ENCODE measurements around the gene PKLR. TPM values are rescaled to one million over a fixed set of nuclear protein-coding genes. Genes with fewer than 3 reads are reported as not detected.

The PKLR gene
- total and polyA plus RNA-seq, 9 donors, result 0.41 TPM; not detected in 8

DNA sequence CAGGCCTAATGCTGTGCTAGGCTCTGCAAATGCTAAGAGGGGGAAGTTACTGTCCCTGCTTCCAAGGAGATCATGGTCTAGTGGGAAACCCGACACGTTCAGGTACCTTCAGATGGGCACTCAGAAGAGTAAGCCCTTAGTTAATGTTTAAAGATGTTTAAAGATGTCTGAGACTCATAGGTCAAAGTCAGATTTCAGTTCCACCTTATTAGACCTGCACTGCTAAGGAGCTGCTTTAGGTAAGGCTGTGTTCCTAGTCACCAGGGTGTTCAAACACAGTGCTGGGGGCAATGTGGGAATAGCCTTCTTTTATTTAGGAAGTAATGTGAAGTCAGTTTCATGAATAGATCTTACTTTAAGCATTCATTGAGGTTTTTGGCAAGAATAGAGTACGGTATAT, 15.7 kb upstream of the PKLR start:
- intact Hi-C loops (cut with DNase I), result loop anchor here in 1 of 4 donors (5.0 kb wide), 1 partner anchor 35 kb away; no protein-coding TSS in a partner anchor
- no peak for DNase-seq
- Histone ChIP-seq H3K27me3 (no peaks in the 10 kb centered on the region), H3K36me3 (no peaks in the 10 kb centered on the region), H3K9me3 (no peaks in the 10 kb centered on the region), H3K4me1 (ENCODE audit: insufficient read depth) (peaks cover 4% of the 10 kb centered on the region), H3K4me3 (no peak overlapping the region), H3K27ac (no peak overlapping the region)
- TF ChIP-seq, protein P1, sequence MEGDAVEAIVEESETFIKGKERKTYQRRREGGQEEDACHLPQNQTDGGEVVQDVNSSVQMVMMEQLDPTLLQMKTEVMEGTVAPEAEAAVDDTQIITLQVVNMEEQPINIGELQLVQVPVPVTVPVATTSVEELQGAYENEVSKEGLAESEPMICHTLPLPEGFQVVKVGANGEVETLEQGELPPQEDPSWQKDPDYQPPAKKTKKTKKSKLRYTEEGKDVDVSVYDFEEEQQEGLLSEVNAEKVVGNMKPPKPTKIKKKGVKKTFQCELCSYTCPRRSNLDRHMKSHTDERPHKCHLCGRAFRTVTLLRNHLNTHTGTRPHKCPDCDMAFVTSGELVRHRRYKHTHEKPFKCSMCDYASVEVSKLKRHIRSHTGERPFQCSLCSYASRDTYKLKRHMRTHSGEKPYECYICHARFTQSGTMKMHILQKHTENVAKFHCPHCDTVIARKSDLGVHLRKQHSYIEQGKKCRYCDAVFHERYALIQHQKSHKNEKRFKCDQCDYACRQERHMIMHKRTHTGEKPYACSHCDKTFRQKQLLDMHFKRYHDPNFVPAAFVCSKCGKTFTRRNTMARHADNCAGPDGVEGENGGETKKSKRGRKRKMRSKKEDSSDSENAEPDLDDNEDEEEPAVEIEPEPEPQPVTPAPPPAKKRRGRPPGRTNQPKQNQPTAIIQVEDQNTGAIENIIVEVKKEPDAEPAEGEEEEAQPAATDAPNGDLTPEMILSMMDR (IDR thresholded peaks at IDR 0.05), result no peak
- TF ChIP-seq POLR2A (IDR thresholded peaks at IDR 0.05) (no peak), EP300 (IDR thresholded peaks at IDR 0.05) (no peak)
- WGBS, 3 donors, result 88 to 98% (median 95%) methylated on average over 3 of the region's 3 CpGs

DNA sequence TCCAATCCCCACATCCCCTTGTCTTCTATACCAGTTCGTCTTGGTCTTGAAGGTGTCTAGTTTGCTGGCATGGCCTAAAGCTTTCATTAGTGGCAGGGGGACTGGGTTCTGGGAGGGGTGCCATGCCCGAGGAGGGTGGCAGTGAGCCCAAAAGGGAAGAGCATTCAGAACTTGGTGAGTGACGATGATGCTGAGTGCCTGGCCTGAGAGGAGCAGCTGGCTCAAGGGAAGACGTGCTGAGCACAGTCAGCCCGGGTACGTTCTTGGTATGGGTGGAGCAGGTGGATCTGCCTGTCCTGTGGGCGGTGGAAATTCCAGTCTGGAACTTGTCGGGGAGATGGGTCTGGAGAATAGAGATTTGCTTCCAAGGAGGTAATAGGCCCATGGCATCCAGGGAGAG, 12.0 kb upstream of the PKLR start:
- intact Hi-C loops (cut with DNase I), result no loop called here
- 83 to 87% (median 83%) methylated on average over 8 of the region's 8 CpGs for WGBS, 3 donors
- TF ChIP-seq, protein P1 (IDR thresholded peaks at IDR 0.05), result no peak
- TF ChIP-seq EP300 (IDR thresholded peaks at IDR 0.05) (no peak), POLR2A (IDR thresholded peaks at IDR 0.05) (no peak)
- H3K27ac ChIP-seq, result no peak overlapping the region
- H3K4me1 ChIP-seq (ENCODE audit: insufficient read depth), result peaks cover 5% of the 10 kb centered on the region
- no peaks in the 10 kb centered on the region for H3K36me3 ChIP-seq
- H3K9me3 ChIP-seq, result no peaks in the 10 kb centered on the region
- DNase-seq, result no peak
- no peak overlapping the region for H3K4me3 ChIP-seq
- no peaks in the 10 kb centered on the region for H3K27me3 ChIP-seq

DNA sequence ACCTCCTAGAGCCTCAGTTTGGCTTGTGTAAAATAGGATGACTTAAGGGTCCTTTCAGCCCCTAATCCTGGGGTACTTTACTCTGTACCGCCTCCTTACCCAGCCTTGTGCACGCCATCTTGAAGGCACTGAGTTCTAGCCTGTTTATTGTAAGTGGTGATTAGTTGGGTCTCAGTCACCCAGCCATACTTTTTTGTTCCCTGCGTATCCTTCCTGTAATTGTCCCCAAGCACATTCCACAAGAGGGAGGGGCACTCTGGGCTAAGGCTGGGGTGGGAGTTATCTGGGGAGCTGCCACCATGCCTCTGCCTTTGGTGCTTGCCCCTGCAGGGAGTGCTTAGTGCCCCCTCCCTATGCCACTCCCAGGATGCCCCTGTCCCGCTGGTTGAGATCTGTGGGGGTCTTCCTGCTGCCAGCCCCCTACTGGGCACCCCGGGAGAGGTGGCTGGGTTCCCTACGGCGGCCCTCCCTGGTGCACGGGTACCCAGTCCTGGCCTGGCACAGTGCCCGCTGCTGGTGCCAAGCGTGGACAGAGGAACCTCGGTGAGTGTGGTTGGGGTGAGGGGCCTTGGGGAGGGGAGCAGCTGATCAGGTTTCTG, 8.3 kb upstream of the PKLR start:
- DNase-seq, result peak in 4 of 5 donors; percentile 40 to 68 (median 66)
- intact Hi-C loops (cut with DNase I), result no loop called here

DNA sequence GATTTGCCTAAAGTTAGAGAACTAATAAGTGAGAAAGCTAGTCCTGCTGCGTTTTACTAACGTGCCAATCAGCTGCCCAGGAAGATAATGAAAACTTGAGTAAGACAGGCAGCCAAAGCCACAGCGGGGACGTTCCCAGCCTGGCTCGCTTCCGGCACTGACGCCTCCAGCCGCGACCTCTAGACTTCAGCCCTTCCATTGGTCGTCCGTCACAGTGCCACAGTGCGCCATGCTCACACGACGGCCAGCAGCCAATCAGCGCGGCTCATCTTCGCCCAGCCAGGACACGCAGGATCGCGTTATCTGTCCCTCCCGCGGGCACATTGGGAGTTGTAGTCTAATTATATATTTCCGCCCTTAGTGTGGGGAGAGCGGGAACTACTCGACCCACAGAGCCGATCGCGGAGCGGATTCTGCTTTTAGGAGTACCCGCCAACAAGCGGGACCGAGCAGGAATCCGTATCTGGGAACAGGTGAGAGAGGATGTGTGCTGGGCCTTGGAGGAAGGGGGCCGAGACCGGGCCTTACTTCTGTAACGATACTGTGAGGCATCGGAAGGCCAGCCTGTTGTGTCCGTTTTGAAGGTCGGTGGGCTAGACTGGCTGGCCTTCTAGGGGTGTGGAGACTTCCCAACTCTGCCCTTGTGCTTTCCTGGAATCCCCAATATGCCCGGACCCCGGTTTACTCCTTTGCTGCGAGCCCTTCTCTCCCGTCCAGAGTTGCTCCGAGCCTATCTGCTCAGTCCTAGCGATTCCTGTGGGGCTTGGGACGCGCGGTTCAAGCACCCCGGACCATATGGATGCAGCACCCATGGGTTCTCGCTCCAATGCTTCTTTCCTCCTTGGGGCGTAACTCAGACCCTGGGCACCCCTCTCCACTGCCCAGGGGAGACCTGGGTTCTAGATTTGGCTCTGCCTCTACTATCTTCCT, 7.5 kb upstream of the PKLR start, which contains the start of gene FDPS:
Gene FDPS, plus strand, starts transcription at position 374 of the 930 bp plus-strand sequence. CDS start 924 bp downstream, outside the sequence.
- Histone ChIP-seq H3K9me3 (no peaks in the 10 kb centered on the region), H3K4me1 (ENCODE audit: insufficient read depth) (peaks cover 5% of the 10 kb centered on the region), H3K4me3 (peak within 1 kb of the TSS; percentile 80), H3K27me3 (no peaks in the 10 kb centered on the region), H3K36me3 (no peaks in the 10 kb centered on the region), H3K27ac (peak within 1 kb of the TSS; percentile 54 to 84)
- intact Hi-C loops (cut with DNase I), result no loop called here
- peak; percentile 48 for TF ChIP-seq POLR2A (IDR thresholded peaks at IDR 0.05)
- TF ChIP-seq, protein P1 (IDR thresholded peaks at IDR 0.05), result peak in 2 of 3 donors; percentile 47 to 68
- TF ChIP-seq EP300 (IDR thresholded peaks at IDR 0.05), result peak; percentile 36
- WGBS, 3 donors, result 0 to 1% (median 1%) methylated on average over 47 to 51 of the region's 51 CpGs
- DNase-seq, result peak; percentile 97 to 98 (median 98)

More for the DNA sequence above, 8.3 kb upstream of the PKLR start:
- H3K27ac ChIP-seq, result peak overlapping the region; percentile 54 to 69
- H3K36me3 ChIP-seq, result no peaks in the 10 kb centered on the region
- H3K4me3 ChIP-seq, result peak overlapping the region; percentile 80
- no peaks in the 10 kb centered on the region for H3K27me3 ChIP-seq
- peaks cover 5% of the 10 kb centered on the region for H3K4me1 ChIP-seq (ENCODE audit: insufficient read depth)
- 10 to 19% (median 17%) methylated on average over 7 to 11 of the region's 11 CpGs for WGBS, 3 donors
- H3K9me3 ChIP-seq, result no peaks in the 10 kb centered on the region
- TF ChIP-seq EP300 (IDR thresholded peaks at IDR 0.05) (no peak), POLR2A (IDR thresholded peaks at IDR 0.05) (no peak)
- TF ChIP-seq, protein P1 (IDR thresholded peaks at IDR 0.05), result no peak
